ENCODE measurements around the gene ZNF76. TPM values are rescaled to one million over a fixed set of nuclear protein-coding genes. Genes with fewer than 3 reads are reported as not detected.

Gene ZNF76
- total RNA-seq, 1 experiment from 2014 or later: 39.9 TPM

- H3K36me3 ChIP-seq (ENCODE audit: low read depth): 0 out of 2 replicates have a peak, but pooled peaks cover 9% of the 10 kb centered on the region
- H3K9me3 ChIP-seq (ENCODE audit: insufficient read depth, low read depth): no peaks in the 10 kb centered on the region
- ChIA-PET CTCF (no interaction called here), POLR2A (ENCODE audit: unreplicated experiment) (no interaction called here)
- H3F3A ChIP-seq (ENCODE audit: insufficient read depth, low read depth): no peaks in the 10 kb centered on the region
- H3K9me2 ChIP-seq (ENCODE audit: insufficient read depth): no peaks in the 10 kb centered on the region
- H3K27ac ChIP-seq: no peak overlapping the region
- H3K4me1 ChIP-seq (replicated peaks; ENCODE audit: insufficient read depth): no peaks in the 10 kb centered on the region
- no peak overlapping the region for H3K4me2 ChIP-seq
- intact Hi-C loops (cut with micrococcal nuclease; ENCODE audit: unreplicated experiment): loop anchor here (10.0 kb wide), 1 partner anchor 803 kb away; no protein-coding TSS in a partner anchor
- H4K20me1 ChIP-seq (ENCODE audit: insufficient read depth): no peaks in the 10 kb centered on the region
- no TSS peak for BruUV-seq (replicated peaks)
- no peaks in the 10 kb centered on the region for H3K79me2 ChIP-seq (ENCODE audit: low read depth)
- no peak overlapping the region for H2AFZ ChIP-seq
- H3K4me3 ChIP-seq: no peak overlapping the region
- DNase-seq: no peak
- H3K27me3 ChIP-seq (ENCODE audit: insufficient read depth, low read depth): no peaks in the 10 kb centered on the region
- TF ChIP-seq CTCF (conservative IDR thresholded peaks at IDR 0.05) (no peak), EZH2 (IDR thresholded peaks at IDR 0.05; ENCODE audit: low read depth) (no peak)
Measured at GRCh38 chr6:35291491-35291890, 32.0 kb downstream of the ZNF76 start.

DNA sequence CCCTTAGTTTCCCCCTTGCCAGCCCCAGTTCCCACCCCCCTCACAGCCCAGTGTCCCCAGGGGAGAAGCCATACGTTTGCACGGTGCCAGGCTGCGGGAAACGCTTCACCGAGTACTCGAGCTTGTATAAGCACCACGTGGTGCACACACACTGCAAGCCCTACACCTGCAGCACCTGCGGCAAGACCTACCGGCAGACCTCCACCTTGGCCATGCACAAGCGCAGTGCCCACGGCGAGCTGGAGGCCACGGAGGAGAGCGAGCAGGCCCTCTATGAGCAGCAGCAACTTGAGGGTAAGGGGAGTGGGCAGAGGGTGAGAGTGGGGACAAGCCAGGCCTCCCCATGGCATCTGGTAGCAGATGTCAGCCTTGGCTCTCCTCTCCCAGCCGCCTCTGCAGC, 33.0 kb downstream of the ZNF76 start:
- no peaks in the 10 kb centered on the region for H3K9me2 ChIP-seq (ENCODE audit: insufficient read depth)
- intact Hi-C loops (cut with micrococcal nuclease; ENCODE audit: unreplicated experiment): loop anchor here (10.0 kb wide), 1 partner anchor 802 kb away; no protein-coding TSS in a partner anchor
- H3K79me2 ChIP-seq (ENCODE audit: low read depth): no peaks in the 10 kb centered on the region
- no TSS peak for BruUV-seq (replicated peaks)
- no peak overlapping the region for H3K4me2 ChIP-seq
- no peak overlapping the region for H3K4me3 ChIP-seq
- H3K36me3 ChIP-seq (ENCODE audit: low read depth): 0 out of 2 replicates have a peak, but pooled peaks cover 9% of the 10 kb centered on the region
- H3K4me1 ChIP-seq (replicated peaks; ENCODE audit: insufficient read depth): 0 out of 2 replicates have a peak, but pooled peaks cover 5% of the 10 kb centered on the region
- H3K9me3 ChIP-seq (ENCODE audit: insufficient read depth, low read depth): no peaks in the 10 kb centered on the region
- H4K20me1 ChIP-seq (ENCODE audit: insufficient read depth): no peaks in the 10 kb centered on the region
- H3F3A ChIP-seq (ENCODE audit: insufficient read depth, low read depth): no peaks in the 10 kb centered on the region
- no peak overlapping the region for H2AFZ ChIP-seq
- CTCF ChIA-PET: no interaction called here
- TF ChIP-seq EZH2 (IDR thresholded peaks at IDR 0.05; ENCODE audit: low read depth) (no peak), CTCF (conservative IDR thresholded peaks at IDR 0.05) (no peak)
- POLR2A ChIA-PET (ENCODE audit: unreplicated experiment): no interaction called here
- DNase-seq: no peak
- H3K27me3 ChIP-seq (ENCODE audit: insufficient read depth, low read depth): no peaks in the 10 kb centered on the region
- no peak overlapping the region for H3K27ac ChIP-seq

DNA sequence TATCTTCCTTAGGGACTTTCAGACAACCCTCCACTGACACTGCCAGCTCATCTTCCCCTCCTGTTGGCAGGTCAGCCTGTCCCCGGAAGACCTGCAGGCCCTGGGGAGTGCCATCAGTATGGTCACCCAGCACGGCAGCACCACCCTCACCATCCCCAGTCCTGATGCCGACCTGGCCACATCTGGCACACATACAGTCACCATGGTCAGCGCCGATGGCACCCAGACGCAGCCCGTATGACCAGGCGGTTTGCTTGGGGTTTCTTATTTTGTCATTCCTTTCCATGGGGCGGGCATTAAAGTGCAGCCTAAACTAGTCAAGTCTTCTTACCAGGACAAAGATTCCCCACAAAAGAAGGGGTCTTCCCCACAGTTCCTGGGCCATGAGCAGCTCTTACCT, 34.1 kb downstream of the ZNF76 start:
- ChIA-PET CTCF (no interaction called here), POLR2A (ENCODE audit: unreplicated experiment) (no interaction called here)
- Histone ChIP-seq H3K27me3 (ENCODE audit: insufficient read depth, low read depth) (no peaks in the 10 kb centered on the region), H2AFZ (no peak overlapping the region), H3K9me3 (ENCODE audit: insufficient read depth, low read depth) (no peaks in the 10 kb centered on the region), H3K4me1 (replicated peaks; ENCODE audit: insufficient read depth) (peaks cover 14% of the 10 kb centered on the region), H3K27ac (no peak overlapping the region), H3K79me2 (ENCODE audit: low read depth) (no peaks in the 10 kb centered on the region; the same call in 1 of the 2 replicates), H3K4me2 (no peak overlapping the region), H3K9me2 (ENCODE audit: insufficient read depth) (no peaks in the 10 kb centered on the region), H3F3A (ENCODE audit: insufficient read depth, low read depth) (no peaks in the 10 kb centered on the region), H3K4me3 (no peak overlapping the region), H3K36me3 (ENCODE audit: low read depth) (0 out of 2 replicates have a peak, but pooled peaks cover 9% of the 10 kb centered on the region), H4K20me1 (ENCODE audit: insufficient read depth) (no peaks in the 10 kb centered on the region)
- intact Hi-C loops (cut with micrococcal nuclease; ENCODE audit: unreplicated experiment): loop anchor here (10.0 kb wide), 1 partner anchor 801 kb away; no protein-coding TSS in a partner anchor
- no TSS peak for BruUV-seq (replicated peaks)
- TF ChIP-seq CTCF (conservative IDR thresholded peaks at IDR 0.05): no peak
- TF ChIP-seq EZH2 (IDR thresholded peaks at IDR 0.05; ENCODE audit: low read depth): no peak
- DNase-seq: no peak
